HG03280 (cell line): ENCODE measurements around the gene MAP3K4.

ENCODE experiments used
- ATAC-seq: cut with Tn5 transposase; IDR thresholded peaks from one replicate; pipeline ENCODE4 v1.9.1; 2021; ENCODE audit warnings: mild to moderate bottlenecking, moderate library complexity; ENCODE audit not compliant: unreplicated experiment

MAP3K4 gene

DNA sequence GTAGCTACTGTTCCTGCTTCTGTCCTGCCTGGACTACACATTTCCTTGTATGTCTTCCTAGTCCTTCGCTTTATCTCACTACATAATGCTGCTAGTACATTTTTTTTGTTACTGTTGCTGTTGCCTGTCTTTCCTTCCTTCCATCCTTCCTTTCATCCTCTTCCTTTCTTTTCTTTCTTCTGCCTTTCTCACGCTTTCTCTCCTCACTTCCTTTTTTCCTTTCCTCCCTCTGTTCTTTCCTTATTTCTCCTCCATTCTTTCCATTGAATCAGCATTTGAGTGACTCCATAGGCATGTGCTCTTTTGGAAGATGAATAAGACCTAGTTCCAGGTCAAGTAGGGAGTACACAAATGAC is 46.3 kb downstream of the MAP3K4 start:
- ATAC-seq: no peak

DNA sequence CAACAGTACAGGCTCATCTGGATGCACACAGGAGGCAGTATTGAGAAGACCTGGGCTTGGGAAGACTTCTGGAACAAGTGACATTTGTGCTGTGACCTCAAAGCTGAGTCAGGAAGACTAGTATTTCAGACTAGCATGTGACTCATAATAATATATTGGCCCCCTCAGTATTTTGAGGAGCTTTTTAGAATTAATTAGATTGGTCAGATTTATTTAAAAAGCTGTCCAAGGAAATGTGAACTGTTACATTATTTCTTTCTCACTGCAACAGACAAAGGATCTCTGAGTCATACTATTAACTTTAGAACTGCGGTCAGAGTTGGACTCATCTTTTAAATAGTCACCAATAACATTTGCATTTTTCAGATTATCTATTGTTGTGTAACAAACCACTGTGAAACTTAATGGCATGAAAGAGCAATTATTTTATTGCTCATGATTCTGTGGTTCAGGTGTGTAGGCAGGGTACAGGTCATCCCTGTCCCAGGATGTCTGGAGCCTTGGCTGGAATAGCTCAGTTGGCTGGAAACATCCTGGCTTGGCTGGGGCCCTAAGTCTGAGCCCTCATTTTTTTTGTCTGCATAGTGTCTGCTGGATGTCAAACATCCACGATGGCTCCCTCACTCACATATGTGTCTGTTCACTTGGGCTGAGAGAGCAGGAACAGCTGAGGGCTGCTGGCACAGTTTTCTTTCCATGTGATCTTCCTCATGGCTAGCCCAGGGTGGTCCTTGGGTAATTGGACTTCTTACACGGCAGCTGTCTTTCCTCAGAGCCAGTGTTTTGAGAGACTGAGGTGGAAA is 46.9 kb downstream of the MAP3K4 start:
- peak; percentile 88 for ATAC-seq

DNA sequence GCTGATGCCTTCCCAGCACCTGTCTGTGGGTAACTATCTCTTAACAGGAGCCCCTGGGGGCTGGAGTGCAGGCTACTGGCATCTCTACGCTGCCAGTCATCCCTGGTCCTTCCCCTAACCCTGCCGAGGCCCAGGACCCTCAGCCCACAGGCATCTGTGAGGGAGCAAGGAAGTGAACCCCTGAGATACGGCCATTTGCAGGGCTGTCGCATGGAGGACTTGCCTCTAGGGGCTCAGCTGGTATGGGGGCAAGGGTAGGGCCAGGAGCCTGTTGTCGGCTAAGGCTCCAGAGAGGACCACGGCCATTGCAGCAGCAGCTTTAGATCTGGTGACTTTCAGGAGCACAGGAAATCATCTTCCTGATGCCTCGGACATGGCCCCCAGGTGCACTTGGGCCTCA is 49.7 kb downstream of the MAP3K4 start:
- ATAC-seq: no peak

DNA sequence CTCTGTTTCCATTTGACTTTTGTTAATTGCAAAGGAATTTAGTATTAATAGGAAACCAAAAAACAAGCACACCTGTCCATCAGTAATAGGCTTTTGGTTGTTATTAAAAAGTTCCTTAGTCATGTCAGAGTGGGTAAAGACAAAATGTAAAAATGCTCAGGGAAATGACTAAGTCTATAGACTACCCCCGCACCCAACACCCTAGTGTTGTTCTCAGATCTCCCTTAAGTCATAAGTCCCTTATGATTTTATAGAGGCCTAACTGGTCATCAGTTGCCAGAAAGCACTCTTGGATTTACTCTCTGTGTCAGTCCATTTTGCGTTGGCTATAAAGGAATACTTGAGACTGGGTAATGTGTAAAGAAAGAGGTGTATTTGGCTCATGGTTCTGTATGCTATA is 52.8 kb downstream of the MAP3K4 start:
- no peak for ATAC-seq

- ATAC-seq: no peak
Measured at GRCh38 chr6:161048641-161049040, 57.1 kb downstream of the MAP3K4 start.

DNA sequence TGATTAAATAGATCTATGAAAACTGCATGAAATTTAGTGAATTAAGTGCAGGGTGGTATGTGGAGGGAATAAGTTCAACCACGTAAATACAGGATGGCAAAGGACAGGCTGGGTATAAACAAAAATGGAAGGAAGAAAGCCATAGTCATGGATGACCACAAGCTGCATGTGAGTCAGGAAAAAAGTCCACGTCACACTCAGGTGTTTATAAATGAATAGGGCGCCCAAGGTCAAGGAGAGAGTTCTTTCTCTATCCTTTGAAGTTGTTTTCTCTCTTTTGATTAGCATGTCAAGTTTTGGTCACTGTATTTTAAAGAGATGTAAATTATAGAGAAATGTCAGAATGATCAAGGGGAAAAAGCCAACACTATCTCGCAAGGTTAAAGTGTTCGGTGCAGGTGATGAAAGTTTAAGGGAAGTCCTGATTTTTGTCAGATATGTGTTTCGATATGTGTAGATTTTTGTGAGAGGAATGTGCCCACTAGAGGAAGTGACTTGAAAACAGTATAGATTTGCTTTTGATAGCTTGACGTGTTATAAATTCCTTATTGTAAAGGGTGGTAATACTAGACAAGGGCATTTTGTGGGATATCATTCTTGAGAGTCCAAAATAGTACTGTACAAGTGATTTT is 58.7 kb downstream of the MAP3K4 start:
- ATAC-seq: peak; percentile 53

DNA sequence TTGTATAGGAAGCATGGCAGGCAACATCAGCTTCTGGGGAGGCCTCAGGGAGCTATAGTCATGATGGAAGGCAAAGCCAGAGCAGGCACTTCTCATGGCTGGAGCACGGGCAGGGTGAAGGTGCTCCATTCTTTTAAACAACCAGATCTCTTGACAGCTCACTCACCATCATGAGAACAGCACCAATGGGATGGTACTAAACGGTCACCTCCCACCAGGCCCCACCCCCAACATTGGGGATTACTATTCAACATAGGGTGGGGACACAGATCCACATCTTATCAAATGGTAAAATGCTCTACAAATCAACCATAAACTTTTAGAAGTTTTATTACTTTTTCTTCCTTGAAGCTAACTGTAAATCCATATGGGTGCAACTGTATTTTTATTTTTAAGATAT is 61.5 kb downstream of the MAP3K4 start:
- no peak for ATAC-seq

- no peak for ATAC-seq
Measured at GRCh38 chr6:161054876-161055275, 63.3 kb downstream of the MAP3K4 start.

DNA sequence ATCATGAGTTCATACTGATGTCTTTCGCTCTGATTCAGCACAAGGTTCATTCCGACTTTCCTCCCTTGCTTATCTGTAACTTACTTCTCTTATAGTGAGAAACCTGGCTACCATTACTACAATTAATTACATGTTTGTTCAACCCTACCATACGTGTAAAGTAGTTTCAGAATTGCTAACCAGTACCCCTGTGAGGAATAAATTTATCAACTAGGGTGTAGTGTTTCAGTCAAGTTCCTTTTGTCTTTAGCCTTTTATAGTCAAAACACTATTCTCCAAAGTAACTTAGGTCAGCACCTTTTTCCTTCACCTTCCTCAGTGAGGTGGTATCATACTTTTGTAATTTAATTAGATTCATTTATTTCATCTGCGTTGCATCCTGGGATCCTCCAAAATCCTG is 64.9 kb downstream of the MAP3K4 start:
- ATAC-seq: no peak

DNA sequence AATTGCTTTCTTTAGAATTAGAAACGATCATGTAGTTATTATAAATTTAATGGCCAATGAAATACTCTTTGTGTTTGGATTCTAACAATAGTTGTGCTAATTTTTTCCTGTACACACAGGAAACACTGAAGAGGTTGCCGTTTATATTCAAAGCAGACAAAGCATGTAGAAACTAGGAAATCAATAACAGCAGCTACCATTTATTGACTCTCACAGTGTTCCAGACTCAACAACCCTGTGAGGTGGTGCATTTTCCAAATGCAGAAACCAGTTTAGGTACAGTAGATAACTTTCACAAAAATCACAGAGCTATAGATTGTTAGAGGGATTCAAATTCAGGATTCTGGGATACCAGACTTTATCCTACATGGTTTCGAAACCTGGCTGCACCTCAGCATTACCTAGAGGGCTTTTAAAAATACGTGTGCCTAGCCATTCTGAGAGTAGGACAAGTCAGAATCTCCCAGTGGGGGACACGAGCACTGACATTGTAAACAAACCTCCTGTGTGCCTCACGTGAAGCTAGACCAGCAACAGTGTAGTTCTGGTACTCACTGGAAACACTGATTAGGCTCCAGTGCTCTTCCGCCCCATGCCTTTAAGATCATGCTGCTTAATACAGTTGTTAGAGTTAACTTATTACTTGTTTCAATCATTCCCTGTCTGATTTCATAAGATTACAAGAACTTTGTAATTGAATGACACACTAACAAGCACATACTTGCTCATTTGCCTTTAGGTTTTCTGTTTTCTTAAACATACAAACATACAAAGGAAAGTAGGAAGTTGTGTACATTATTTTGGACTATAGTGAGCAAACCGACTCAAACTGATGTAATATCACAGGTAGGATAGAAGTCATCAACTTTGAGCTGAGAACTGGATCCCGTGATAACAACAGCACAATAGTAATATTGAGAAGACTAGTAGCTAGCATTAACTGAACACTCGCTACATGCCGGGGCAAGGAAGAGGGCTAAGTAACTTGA is 65.8 kb downstream of the MAP3K4 start:
- ATAC-seq: no peak

DNA sequence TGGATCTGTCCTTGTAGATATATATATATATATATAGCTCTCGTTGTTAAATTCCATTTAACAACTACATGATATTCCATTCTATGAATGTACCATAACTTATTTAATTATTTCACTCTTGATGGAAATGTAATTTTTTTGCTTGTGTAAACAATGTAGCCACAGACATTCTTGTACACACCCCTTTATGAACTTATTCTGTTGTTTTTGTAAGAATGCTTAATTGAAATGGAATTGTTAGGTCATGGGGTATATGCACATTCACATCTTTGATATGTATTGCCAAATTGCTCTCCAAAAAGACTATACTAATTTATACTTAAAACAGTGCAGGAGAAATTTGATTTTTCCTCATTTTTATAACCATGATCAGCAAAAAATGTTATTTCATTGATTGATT is 67.2 kb downstream of the MAP3K4 start:
- no peak for ATAC-seq

DNA sequence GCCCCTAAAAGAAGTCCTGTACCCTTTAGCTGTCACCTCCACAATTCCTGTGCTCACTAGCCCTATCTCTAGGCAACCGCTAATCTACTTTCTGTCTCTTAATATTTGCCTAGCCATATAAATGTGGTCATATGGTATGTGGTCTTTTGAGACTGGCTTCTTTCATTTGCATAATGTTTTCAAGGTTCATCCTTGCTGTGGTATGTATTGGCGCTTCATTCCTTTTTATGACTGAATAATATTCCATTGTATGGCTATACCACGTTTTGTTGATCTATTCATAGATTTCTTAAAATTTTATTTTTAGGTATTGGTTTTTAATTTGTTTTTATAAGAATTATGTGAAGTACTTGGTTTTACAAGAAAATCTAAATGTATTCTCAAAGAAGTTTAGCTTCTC is 70.0 kb downstream of the MAP3K4 start:
- no peak for ATAC-seq

GRCh38 chr6:161064915-161065314 is 73.3 kb downstream of the MAP3K4 start:
- ATAC-seq: no peak

- ATAC-seq: no peak
Measured at GRCh38 chr6:161066511-161066910, 74.9 kb downstream of the MAP3K4 start.

- ATAC-seq: no peak
Measured at GRCh38 chr6:161067749-161068148, 76.2 kb downstream of the MAP3K4 start.

DNA sequence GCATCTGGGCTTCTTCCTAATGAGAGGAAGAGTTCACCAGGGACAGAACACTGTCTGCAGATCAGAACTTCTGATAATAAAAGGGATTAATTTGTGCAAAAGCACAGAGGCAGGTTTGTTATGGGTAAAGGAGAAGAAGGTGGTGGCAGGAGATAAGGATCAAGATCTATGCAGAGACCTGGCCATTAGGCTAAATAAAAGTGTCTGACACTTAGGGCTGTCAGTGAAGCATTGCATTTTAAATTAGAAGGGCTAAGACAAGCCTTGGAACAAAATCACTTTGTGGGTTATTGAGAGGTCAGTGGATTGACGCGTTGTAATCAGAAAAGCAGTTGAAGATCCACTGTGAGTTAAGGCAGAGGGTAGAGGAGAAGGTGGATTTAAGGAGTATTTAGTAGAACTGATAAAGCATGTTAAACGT is 76.8 kb downstream of the MAP3K4 start:
- ATAC-seq: no peak

DNA sequence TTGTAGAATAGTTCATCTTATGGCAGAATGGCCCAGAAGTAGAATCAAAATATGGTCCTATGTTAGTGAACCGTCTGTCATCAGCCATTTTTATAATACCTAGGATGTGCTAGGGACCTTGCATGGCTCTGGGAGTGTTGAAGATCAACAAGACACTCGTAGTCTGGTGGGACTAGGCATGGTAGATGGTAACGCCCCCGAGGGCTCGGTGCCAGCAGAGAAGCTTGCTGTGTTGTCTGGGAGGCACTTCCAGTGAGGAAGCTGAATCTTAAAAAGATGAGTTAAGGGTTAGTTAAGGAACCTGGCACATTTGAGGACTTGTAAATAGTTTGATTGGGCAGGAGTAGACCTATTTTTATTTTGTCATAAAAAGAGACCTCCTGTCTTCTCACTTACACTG is 82.4 kb downstream of the MAP3K4 start:
- ATAC-seq: no peak

DNA sequence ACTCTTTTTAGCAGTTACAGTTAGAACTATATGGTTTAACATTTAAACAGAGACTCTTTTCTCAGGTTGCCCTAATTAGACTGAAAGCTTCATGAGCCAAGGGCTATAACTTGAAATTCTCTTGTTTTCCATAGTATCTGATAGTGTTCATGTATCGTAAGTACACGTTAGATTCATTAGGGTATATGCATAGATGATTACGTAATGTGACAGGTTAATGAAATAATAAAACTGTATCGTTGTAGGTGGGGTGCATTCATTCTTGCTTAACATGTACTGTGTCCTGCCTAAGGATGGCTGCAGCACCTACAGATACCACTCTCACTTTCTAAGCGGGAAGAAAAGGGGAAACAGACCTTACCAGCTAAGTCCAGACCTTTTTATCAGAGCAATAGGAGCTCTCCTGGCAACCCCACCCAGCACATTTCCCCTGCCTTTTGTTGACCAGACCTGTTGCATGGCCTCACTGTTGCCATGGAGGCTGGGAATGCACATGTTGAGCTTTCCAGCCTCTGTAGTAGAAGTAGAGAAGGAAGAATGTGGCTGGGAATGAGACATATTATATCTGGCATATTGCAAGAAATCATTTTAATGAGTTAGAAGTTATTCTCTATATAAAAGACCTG is 83.0 kb downstream of the MAP3K4 start:
- ATAC-seq: no peak

DNA sequence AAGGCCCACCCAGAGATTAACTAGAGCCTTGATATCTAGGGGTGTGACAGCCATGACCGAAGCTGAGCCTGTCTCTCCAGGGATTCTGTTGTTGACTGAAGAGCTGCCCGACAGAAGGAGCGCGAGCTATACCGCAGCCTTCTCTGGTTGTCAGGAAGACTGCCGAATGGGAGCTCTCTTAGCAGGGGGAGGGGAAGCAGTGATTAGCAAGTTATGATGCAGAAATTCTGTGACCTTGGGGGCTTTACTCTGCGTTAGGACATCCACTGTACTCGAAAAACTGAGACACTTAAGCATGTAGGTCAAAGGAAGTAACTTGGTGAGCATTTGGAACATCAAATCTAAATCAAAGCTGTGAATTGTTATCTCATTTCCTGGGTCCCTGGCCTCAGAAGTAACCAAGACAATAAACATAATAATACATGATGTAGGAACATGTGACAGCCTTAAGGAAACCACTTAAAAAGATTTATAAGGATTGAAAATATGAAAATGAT is 84.7 kb downstream of the MAP3K4 start:
- no peak for ATAC-seq

- no peak for ATAC-seq
Measured at GRCh38 chr6:161079566-161080262, 88.1 kb downstream of the MAP3K4 start.
